ENCODE results near the gene NBAS. TPM values are rescaled to one million over a fixed set of nuclear protein-coding genes. Genes with fewer than 3 reads are reported as not detected.

The NBAS gene
- total and polyA plus RNA-seq, 10 of the 15 experiments (the other 5 are each of a cell fraction or from before 2014, with no cell fraction given), result 4.3 to 32.7 (median 20.8) TPM

DNA sequence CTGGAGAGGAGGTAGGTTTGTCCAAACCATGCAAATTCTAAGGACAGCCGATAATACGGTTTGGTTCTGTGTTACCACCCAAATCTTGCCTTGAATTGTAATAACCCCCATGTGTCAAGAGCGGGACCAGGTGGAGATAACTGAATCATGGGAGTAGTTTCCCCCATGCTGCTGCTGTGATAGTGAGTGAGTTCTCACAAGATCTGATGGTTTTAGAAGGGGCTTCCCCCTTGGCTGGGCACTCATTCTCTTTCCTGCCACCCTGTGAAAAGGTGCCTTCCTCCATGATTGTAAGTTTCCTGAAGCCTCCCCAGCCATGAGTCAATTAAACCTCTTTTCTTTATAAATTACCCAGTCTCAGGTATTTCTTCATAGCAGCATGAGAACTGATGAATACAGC, 295.2 kb downstream of the NBAS start:
- H3K27ac ChIP-seq (ENCODE audit: control insufficient read depth, insufficient read depth), result no peak overlapping the region
- ChIA-PET CTCF (no interaction called here), SMC1A (ENCODE audit: uncharacterized antibody, unreplicated experiment) (no interaction called here), RAD21 (ENCODE audit: unreplicated experiment) (no interaction called here), POLR2A (interaction anchor here (0.5 kb wide), 1 partner anchor 47 kb away, joined by 3 read pairs; no protein-coding TSS in a partner anchor)
- BruUV-seq (replicated peaks), result no TSS peak
- no peak overlapping the region for H3K4me2 ChIP-seq (ENCODE audit: control insufficient read depth, insufficient read depth)
- ATAC-seq, result no peak
- no peak overlapping the region for H3K9ac ChIP-seq (ENCODE audit: control insufficient read depth, insufficient read depth, low read length)
- H3K79me2 ChIP-seq (ENCODE audit: control insufficient read depth, insufficient read depth, low read length), result no peaks in the 10 kb centered on the region
- intact Hi-C loops (cut with micrococcal nuclease; ENCODE audit: unreplicated experiment), result no loop called here
- H3K36me3 ChIP-seq (ENCODE audit: control insufficient read depth in 2 of 2, insufficient read depth in 2 of 2, low read length in 1 of 2), result no peaks in the 10 kb centered on the region; a peak in 2 of 4 replicates
- no peaks in the 10 kb centered on the region for H3K27me3 ChIP-seq (replicated peaks in 1 of 2; ENCODE audit: control insufficient read depth in 2 of 2, insufficient read depth in 2 of 2, low read length in 1 of 2)
- no peak for FAIRE-seq
- no peak overlapping the region for H2AFZ ChIP-seq (ENCODE audit: control insufficient read depth, low read depth, low read length)
- in situ Hi-C loops (cut with MboI), result no loop called here
- no peak for DNase-seq (ENCODE audit: low read depth, low spot score)
- no peak for TF ChIP-seq MYB (IDR thresholded peaks at IDR 0.05; ENCODE audit: borderline replicate concordance, low read depth, low read length)
- no peak for TF ChIP-seq CEBPB (IDR thresholded peaks at IDR 0.05; ENCODE audit: borderline replicate concordance in 1 of 2, low read depth in 2 of 2, low read length in 2 of 2)
- TF ChIP-seq NFXL1 (IDR thresholded peaks at IDR 0.05; ENCODE audit: borderline replicate concordance), result no peak
- TF ChIP-seq, protein P1, sequence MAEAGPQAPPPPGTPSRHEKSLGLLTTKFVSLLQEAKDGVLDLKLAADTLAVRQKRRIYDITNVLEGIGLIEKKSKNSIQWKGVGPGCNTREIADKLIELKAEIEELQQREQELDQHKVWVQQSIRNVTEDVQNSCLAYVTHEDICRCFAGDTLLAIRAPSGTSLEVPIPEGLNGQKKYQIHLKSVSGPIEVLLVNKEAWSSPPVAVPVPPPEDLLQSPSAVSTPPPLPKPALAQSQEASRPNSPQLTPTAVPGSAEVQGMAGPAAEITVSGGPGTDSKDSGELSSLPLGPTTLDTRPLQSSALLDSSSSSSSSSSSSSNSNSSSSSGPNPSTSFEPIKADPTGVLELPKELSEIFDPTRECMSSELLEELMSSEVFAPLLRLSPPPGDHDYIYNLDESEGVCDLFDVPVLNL (IDR thresholded peaks at IDR 0.05; ENCODE audit: low read depth, low read length), result no peak
- no peak for TF ChIP-seq MTA3 (IDR thresholded peaks at IDR 0.05; ENCODE audit: borderline replicate concordance, low read length)
- no peak for TF ChIP-seq MTA2 (IDR thresholded peaks at IDR 0.05; ENCODE audit: low read depth)
- no peak for TF ChIP-seq POLR2AphosphoS2 (IDR thresholded peaks at IDR 0.05; ENCODE audit: low read depth, low read length)
- no peak for TF ChIP-seq SUZ12 (IDR thresholded peaks at IDR 0.05; ENCODE audit: unreplicated experiment)
- TF ChIP-seq NR2F1 (conservative IDR thresholded peaks at IDR 0.05), result no peak
- TF ChIP-seq PAX5 (IDR thresholded peaks at IDR 0.05; ENCODE audit: borderline replicate concordance, low read depth, low read length), result no peak
- no peak for TF ChIP-seq ESRRA (IDR thresholded peaks at IDR 0.05; ENCODE audit: low read length)
- TF ChIP-seq, protein P2, sequence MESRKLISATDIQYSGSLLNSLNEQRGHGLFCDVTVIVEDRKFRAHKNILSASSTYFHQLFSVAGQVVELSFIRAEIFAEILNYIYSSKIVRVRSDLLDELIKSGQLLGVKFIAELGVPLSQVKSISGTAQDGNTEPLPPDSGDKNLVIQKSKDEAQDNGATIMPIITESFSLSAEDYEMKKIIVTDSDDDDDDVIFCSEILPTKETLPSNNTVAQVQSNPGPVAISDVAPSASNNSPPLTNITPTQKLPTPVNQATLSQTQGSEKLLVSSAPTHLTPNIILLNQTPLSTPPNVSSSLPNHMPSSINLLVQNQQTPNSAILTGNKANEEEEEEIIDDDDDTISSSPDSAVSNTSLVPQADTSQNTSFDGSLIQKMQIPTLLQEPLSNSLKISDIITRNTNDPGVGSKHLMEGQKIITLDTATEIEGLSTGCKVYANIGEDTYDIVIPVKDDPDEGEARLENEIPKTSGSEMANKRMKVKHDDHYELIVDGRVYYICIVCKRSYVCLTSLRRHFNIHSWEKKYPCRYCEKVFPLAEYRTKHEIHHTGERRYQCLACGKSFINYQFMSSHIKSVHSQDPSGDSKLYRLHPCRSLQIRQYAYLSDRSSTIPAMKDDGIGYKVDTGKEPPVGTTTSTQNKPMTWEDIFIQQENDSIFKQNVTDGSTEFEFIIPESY (IDR thresholded peaks at IDR 0.05), result no peak
- TF ChIP-seq FOS (IDR thresholded peaks at IDR 0.05; ENCODE audit: borderline replicate concordance, extremely low read depth, insufficient read length), result no peak
- TF ChIP-seq NR2C2 (IDR thresholded peaks at IDR 0.05; ENCODE audit: borderline replicate concordance, control insufficient read depth, insufficient read length, low read depth), result no peak
- H3K9me3 ChIP-seq (replicated peaks; ENCODE audit: control insufficient read depth, insufficient read depth, low read length), result no peaks in the 10 kb centered on the region
- H3K4me1 ChIP-seq (ENCODE audit: control insufficient read depth, insufficient read depth, low read length), result no peaks in the 10 kb centered on the region
- no peaks in the 10 kb centered on the region for H4K20me1 ChIP-seq (ENCODE audit: control insufficient read depth, insufficient read depth)
- WGBS (ENCODE audit: insufficient coverage, insufficient replicate concordance, low lambda C conversion rate, missing lambda C conversion rate), result 91% methylated on average over 3 of the region's 3 CpGs
- H3K4me3 ChIP-seq, result no peak overlapping the region

Data from GM12878 (cell line).